Activated CD8-positive, alpha-beta memory T cell treated with anti-CD3 and anti-CD28 coated beads for 36 hours (primary cell): ENCODE data around the gene CDH4. TPM values are rescaled to one million over a fixed set of nuclear protein-coding genes. Genes with fewer than 3 reads are reported as not detected.

Experiments used
- CTCF ChIA-PET: fragments of 350-600 bp; sonication (Branson Sonifier 250); formaldehyde crosslinking; loops from one replicate; lab custom pipeline; 2021; ENCODE audit warnings: antibody characterized with exemption; lab: Charles Lee
- POLR2A ChIA-PET: fragments of 350-600 bp; sonication (Branson Sonifier 250); formaldehyde crosslinking; loops from one replicate; lab custom pipeline; 2021; ENCODE audit warnings: antibody characterized with exemption; lab: Charles Lee
- total RNA-seq, 2 experiments: library from RNA; stranded (reverse); gene quantifications; one replicate each; pipeline ENCODE4 v1.2.3, GENCODE V29; 2021

CDH4 gene
- total RNA-seq, 2 experiments from 2014 or later, result not detected

DNA sequence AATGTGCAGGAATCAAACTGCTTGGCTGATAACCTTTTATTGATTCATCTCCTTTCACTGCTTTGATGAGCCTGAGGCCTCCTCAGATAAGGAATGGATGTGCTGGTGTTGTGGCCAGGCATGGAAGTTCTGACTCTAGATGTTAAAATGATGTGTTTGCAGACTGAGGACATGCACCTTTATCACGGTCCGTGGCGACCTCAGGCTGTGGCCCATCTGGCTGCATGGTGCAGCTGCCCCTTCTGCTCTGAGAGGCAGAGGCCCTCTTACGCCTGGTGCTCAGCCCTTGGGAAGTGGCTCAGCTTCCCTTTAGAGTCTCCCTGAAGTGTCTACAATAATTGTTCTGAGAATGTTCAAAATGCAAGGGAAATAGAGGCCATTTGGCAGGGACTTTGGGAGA lies 26.2 kb downstream of the CDH4 start:
- ChIA-PET POLR2A (no interaction called here), CTCF (no interaction called here)

DNA sequence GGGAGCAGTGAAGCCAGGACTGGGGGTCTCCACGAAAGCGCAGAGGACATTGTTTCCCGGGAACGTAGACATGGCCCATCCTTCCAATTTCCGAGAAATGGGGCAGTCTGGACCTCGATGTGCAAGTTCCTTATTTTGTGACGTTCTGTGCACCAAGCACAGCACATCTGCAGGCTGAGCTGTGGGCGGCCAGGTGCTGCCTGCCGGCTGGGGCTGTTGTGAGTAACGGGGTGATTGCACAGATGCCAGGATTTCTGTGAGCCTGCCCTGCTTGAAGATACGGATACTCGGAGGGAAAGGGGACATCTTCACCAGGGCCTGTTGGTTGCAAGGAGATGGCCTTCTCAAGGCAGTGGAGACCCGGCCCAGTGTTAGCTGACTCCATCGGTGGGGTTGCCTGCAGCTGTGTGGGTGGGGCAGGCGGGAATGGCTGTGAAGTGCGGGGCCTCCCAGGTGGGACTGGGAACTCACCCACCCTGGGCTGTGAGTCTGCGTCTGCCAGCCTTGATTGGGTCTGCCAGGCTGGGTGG lies 27.6 kb downstream of the CDH4 start:
- CTCF ChIA-PET, result no interaction called here
- POLR2A ChIA-PET, result no interaction called here

DNA sequence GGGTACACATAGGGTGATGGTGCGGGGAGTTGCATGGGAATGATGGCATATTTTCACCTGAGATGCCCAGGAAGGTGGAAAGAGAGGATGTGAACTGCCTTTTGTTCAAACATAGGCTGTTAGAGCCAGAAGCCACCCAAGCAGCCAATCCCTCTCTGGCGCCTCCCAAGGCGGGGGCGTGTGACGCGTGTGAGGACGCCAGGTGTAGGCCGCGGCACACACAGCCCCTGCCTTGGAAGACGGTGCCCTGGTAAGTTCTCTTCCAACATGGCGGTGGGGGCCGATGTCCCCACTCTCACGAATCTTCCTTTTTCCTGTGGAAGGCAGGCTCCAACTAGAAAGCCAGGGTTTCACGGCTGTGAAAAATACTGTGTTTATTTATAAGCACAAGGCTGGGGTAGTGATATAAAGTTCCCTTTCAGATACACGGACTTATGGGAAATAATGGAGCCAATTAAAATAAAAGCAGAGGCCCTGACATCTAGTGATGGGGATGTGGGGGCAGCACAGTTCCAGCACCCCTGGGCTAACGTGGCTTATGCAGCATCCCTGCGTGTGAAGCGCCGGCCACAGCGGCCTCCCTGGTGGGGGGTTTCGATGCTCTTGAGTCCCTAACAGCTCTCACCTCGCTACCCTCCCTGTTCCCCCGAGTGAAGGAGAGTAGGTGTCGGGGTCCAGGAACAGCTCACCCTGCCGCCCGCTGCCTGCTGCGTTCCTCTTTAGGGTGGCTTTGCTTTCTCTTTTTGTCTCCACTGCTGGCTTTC lies 28.3 kb downstream of the CDH4 start:
- POLR2A ChIA-PET, result no interaction called here
- CTCF ChIA-PET, result no interaction called here

DNA sequence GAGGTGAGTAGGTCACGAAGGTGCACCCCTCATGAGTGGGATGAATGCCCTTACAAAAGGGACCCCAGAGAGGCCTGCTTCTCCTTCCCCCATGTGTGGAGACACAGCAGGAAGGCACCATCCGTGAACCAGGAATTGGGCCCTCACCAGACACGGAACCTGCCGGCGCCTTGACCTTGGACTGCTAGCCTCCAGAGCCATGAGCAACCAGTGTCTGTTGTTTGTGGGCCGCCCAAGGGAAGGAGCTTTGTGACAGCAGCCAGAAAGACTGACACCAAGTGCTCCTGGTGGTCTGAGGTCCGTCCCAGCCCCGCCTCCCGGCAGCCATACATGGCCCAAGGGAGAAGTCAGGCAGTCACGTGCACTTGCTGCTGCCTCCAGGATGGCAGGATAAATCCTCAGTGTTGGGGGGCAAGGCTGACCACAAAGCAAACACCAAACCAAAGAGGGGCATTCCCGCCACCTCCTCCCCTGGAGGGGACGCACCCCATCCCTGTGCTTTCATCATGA lies 29.3 kb downstream of the CDH4 start:
- CTCF ChIA-PET, result no interaction called here

DNA sequence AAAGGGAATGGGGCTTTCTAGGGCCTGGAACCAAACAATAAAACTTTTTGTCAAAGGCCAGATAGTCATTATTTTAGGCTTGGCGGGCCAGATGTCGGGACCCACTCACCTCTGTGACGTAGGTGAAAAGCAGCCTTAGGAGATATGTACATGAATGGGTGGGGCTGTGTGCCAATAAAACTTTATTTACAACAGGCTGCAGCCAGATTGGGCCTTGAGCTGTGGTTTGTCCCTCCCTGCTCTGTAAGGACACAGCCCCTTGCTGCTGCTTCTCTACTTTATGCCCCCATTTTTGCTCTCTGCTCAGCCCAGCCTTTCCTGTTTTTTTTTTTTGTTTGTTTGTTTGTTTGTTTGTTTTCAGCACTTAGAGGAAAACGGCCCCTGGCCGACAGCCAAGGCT lies 32.7 kb downstream of the CDH4 start:
- ChIA-PET POLR2A (no interaction called here), CTCF (interaction anchor here (0.6 kb wide), 1 partner anchor 83 kb away, joined by 3 read pairs; no protein-coding TSS in a partner anchor)

More for the DNA sequence above, 29.3 kb downstream of the CDH4 start:
- POLR2A ChIA-PET, result no interaction called here

DNA sequence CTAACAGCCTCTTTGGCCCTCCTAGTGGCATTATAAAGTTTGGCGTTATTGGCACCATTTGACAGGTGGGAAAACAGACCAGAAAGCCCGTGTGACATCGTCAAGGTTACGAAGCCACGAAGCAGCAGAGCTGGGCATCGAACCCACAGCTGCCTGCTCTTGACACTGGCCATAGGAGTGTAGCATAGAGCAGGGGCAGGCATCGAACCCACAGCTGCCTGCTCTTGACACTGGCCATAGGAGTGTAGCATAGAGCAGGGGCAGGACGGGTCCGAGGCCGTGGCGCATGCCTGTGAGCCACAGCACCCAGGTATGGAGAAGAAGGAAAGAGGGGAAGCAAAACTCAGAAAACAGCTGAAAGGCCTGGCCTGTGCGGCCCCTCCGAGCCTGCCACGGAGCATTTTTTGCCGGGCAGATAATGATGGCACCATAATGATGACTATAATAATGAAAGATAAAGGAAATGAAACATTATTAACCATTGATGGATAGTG lies 33.1 kb downstream of the CDH4 start:
- CTCF ChIA-PET, result interaction anchor here (0.6 kb wide), 1 partner anchor 82 kb away, joined by 3 read pairs; no protein-coding TSS in a partner anchor

DNA sequence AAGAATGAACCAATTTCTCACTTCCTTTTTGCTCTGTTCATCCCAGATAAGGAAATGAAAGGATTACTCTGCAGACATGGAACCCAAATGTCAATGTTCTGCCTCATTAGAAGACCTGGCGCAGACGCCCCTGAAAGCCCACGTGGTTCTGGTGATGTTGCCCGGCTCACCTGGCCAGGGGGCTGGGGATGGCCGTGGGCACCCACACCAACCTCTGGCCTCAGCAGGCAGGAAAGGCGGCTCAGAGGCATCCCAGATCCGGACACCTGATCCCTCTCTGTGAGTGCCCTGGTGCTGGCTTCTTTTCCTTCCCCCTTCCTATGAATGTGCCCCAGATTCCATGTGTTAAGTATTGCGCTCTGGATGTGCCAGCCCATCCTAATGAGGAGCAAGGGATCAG lies 33.6 kb downstream of the CDH4 start:
- POLR2A ChIA-PET, result no interaction called here
- CTCF ChIA-PET, result no interaction called here

More for the DNA sequence above, 33.1 kb downstream of the CDH4 start:
- POLR2A ChIA-PET, result no interaction called here

DNA sequence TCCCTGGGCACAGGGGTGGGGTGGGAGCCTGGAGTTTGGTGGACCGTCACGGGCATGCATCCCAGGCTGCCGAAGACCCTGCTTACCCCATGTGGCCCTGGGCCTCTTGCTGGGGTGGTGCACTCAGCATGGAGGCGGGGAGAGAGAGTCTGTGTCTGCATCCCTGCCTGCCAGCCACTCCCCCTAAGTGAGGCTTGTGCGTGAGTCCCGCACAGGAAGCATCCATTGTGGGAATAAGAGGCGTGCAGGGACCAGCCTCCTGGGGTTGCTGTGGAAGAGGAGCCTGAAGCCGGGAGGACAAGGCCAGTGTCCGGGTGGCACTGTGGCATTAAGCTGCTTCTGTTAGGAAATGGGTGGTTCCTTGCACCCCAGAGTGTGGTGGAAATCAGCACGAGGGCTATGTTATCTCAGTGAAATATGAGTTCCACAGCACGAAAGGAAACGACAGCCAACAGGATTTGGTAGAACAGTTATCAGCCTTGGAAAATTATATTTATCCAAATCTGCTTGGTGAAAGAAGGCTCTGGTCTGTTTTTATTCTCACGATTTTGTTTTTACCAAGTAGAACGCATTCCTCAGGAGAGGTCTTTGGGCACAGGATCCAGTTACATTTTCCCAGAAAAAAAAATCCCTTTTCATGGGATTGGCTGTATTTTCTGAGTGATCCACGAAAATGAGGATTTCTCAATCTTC lies 35.7 kb downstream of the CDH4 start:
- CTCF ChIA-PET, result no interaction called here

DNA sequence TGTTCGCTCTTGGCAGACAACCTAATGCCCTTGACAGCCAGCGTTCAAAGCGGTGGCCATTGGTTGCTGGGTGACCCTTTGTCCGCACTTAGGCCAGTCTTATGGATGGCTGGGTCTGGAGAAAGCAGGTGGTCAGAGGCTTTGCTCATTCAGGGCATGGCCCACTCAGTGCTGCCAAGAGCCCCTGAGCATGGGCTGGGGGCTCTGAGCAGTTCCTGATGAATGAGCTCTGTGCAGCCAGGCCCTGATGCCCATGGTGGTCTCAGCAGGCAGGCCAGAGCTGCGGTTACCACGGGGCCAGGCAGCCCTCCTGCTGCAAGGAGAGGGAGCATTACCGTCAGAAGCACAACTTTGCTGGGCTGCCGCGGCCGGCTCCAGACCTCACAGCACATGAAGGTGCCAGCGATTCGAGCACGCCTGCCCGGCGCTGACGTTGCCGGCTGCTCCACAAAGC lies 36.3 kb downstream of the CDH4 start:
- CTCF ChIA-PET, result no interaction called here
- POLR2A ChIA-PET, result no interaction called here

More for the DNA sequence above, 35.7 kb downstream of the CDH4 start:
- POLR2A ChIA-PET, result no interaction called here

DNA sequence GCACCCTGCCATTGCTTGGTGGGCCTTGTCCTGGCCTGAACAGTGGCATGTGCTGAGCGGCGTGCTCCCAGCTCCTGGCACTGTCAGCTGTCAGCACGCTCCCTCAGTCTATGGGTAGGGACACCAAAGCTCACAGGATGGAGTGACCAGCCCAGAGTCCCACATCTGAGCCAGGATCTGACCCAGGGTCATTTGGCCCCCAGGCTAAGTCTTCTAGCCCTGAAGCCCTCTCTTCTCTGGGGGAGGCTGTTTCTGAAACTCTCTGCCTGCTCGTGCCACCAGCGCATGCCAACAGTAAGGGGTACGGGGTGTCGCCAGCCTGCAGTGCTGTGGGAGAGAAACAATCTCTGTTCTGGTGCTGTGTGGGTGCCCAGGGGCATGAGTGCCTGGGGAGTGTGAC lies 37.1 kb downstream of the CDH4 start:
- ChIA-PET POLR2A (no interaction called here), CTCF (no interaction called here)

DNA sequence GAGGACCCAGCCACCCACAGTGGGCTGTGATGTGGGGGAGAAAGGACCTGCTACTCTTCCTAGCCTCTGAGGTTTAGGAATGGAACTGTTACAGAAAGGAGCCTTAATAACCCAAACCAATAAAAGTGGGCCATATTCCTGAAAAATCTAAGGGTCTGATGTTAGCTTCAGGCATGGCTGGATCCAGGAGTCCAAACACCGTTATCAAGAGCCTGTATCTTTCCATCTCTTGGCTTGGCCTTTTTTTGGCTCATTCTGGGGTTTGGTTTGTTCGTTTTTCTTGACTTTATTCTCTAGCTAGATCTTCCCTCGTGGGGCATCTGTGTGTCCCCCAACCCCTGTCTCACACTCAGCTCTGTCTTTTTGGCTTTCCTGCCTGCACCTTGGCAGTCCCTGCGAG lies 38.7 kb downstream of the CDH4 start:
- CTCF ChIA-PET, result no interaction called here
- POLR2A ChIA-PET, result no interaction called here

DNA sequence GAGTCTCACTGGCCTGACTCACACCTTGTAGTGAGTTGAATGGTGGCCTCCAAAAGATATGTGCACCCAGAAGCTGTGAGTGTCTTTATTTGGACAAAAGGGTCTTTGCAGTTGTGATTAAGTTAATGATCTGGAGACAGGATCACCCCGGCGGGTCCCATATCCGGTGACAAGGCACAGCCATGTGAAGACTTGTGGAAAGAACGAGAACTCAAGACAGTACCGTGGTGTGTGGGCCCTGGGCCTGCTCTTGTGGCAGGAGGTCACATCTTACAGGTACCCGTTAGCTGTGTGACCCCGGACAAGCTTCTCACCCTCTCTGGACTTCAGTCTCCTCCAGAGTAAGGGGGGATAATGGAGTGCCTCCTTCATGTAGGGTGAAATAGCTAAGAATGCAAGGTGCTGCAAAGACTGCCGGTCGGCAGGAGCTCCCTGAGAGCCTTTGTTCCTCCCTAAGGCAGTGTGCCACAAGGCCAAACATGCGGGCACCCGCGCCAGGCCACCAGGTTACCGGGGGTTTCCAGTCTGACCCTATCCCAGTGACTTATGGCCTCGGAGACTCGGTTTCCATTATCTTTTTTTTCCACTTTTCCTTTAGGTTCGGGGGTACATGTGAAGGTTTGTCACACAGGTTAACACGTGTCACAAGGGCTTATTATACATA lies 39.2 kb downstream of the CDH4 start:
- POLR2A ChIA-PET, result no interaction called here

DNA sequence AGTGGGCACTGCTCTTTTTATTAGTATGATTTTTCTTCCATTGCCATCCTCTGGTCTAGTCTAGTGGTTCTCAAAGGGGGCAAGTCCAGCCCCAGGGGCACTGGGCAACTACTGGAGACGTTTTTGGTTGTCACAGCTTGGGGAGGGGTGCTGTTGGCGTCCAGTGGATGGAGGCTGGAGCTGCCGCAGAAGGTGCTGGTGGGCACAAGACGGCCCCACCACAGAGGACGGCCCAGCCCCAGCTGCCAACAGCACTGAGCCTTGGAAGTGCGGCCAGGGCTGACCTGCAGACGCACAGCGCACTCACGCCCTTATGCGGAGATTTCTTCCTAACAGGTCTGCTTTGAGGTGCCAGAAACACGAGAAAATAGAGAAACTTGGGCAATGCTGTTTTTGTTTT lies 40.3 kb downstream of the CDH4 start:
- POLR2A ChIA-PET, result no interaction called here
- CTCF ChIA-PET, result no interaction called here

More for the DNA sequence above, 39.2 kb downstream of the CDH4 start:
- CTCF ChIA-PET, result no interaction called here

DNA sequence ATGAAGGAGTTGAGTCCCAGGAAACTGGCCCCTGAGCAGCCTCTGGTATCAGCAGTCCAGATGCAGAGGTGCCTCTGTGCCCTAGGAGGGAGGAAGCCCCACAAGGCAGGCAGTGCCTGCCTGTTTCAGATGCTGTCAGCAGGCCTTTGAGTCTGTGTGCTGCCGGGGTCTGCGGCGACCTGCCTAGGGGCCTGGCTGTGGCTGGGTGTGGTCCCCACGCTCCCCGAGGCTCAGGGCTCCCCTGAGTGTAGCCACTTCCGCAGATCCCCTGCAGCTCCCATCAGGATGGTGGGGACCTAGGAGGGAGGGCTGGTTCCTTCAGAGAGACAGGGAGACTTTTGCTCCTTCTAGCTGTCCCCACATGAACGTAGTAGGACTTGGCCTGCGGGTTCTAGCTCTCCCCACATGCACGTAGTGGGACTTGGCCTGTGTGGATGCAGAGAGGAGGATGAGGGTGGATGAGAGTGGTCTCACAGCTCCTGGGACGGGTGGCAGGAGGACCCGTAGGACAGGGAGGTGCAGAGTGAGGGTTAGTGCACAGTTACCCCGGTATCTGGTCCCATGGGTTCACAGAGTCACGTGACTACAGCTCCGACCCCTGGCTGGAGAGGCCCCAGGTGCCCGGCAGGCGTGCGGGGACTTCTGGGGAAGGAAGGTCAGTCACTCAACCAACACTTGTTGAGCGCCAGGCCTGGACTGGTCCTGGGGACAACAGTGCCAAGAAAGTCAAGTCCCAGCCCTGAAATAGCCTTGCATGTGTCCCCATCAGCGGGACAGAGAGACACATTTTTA lies 41.0 kb downstream of the CDH4 start:
- ChIA-PET POLR2A (no interaction called here), CTCF (no interaction called here)

DNA sequence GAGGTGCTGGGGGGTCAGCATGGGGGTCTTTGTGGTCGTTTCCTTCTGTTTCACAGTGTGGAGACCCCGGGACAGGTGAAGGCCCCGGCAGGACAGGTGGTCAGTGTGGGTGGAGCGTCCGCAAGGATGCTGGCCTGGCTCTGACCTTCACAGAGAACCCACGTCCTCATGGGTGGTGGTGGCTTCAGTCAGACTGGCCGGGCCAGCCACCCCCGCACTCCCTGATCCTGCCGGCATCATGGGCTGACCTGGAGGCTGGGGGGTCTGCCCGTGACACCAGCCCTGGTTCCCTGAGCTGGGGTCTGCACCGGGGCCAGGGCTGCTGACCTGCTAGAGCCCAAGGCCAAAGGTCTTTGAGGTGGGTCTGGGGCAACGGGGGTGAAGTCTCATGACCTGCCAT lies 41.9 kb downstream of the CDH4 start:
- ChIA-PET CTCF (no interaction called here), POLR2A (no interaction called here)

DNA sequence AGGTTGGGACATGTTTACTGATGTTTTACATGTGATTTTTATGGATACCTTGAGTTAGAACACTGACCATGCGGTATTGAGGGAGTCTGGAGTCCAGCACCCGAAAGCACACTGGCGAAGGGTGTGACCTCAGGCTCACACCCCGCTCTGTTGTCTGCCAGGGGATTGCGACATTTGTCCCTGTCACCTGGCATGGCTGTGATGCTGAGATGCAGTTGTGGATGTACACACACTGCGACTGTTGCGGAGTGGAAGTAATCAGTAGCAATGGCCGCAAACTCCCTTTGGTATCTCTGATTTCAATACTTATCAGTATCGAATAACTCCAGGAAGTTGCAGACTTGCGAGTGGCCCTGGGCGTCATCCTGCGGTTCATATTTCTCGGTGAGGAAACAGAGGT lies 43.2 kb downstream of the CDH4 start:
- POLR2A ChIA-PET, result no interaction called here
- CTCF ChIA-PET, result no interaction called here

DNA sequence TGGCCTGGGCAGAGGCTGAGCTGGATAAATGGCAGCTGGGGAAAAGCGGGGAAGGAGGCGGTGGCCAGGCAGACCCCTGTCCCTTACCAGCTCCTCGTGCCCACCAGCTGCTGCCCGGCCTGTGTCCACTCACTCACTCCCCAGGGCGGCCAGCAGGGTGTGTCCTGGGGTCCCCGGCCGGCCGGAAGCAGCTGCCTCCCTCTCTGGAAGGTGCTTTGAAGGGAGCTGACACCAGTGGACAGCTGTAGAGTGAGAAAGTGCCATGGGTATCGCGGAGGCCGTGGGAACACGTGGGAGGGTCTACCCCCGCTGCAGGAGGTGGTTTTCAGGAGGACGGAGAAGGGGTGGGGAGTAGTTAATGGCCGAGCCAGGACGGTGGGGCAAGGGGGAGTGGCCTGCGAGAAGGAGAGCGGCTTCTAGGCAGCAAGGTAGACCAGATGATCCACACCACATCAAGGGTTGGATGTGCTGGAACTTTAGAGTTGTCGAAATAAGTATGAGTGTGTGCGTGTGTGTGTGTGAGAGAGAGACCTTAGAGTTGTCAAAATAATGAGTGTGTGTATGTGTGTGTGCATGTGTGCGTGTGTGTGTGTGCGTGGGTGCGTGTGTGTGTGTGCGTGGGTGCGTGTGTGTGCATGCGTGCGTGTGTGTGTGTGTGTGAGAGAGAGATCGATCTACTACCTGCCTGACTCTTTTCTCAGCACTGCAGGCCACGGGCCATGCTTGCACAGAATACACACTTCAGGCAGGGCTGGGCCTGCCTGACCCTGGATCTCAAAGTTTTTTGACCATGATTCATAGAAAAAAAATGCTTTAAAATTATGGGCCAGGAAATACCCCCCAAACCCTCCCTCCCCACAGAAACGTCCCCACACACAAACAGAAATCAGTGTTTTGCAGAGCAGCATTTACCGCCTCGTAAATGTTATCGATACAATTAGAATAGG lies 43.9 kb downstream of the CDH4 start:
- ChIA-PET POLR2A (no interaction called here), CTCF (no interaction called here)

DNA sequence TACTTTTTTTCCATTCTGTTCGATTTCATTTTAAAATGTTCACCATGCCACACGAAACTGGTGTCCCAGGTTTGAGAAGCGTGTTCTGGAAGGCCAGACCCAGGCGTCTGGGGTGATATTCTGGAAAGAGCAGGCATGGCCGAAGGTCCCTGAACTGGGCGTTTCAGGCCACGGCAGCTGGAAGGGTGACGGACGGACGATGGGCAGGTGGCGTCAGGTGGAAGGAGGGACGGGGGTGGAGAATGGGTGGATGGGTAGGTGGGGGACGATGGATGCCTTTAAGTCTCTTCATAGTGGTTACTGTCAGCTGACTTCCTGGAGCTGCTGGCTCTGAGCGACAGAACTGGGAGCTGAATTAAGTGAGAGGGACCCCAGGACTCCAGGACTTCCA lies 44.6 kb downstream of the CDH4 start:
- POLR2A ChIA-PET, result no interaction called here
- CTCF ChIA-PET, result no interaction called here
